Mesothelial cell of epicardium (in vitro differentiated cells): ENCODE data around the gene CSNK2A1. TPM values are rescaled to one million over a fixed set of nuclear protein-coding genes. Genes with fewer than 3 reads are reported as not detected.

Experiments
- DNase-seq, 2 experiments: peaks; one replicate each; pipeline ENCODE4 v3.0.0; 2021; ENCODE audit warnings: low spot score in 2 of 2; ENCODE audit not compliant: unreplicated experiment in 2 of 2
- H3K27ac Mint-ChIP-seq: 2 replicates; pipeline ENCODE4 v1.8.0; 2021; ENCODE audit warnings: mixed read lengths
- H3K27me3 Mint-ChIP-seq: 2 replicates; pipeline ENCODE4 v1.8.0; 2021; ENCODE audit warnings: low read depth, mixed read lengths
- H3K36me3 Mint-ChIP-seq: 2 replicates; pipeline ENCODE4 v1.8.0; 2021; ENCODE audit warnings: mixed read lengths
- H3K4me1 Mint-ChIP-seq: 2 replicates; pipeline ENCODE4 v1.8.0; 2021; ENCODE audit warnings: mixed read lengths
- H3K4me3 Mint-ChIP-seq: 2 replicates; pipeline ENCODE4 v1.8.0; 2021; ENCODE audit warnings: mild to moderate bottlenecking, moderate library complexity, mixed read lengths
- H3K9me3 Mint-ChIP-seq: 2 replicates; pipeline ENCODE4 v1.8.0; 2021; ENCODE audit warnings: mixed read lengths
- CTCF ChIP-seq: fragments of 200-600 bp; sonication (generic); IDR thresholded peaks from one replicate; pipeline ENCODE4 v1.5.0; 2021; ENCODE audit warnings: antibody characterized with exemption; ENCODE audit not compliant: unreplicated experiment
- total RNA-seq: library from RNA; stranded (reverse); gene quantifications from 3 replicates; pipeline ENCODE4 v1.2.1, GENCODE V29; 2021

CSNK2A1 gene
- total RNA-seq, 1 donor from 2014 or later: 164 TPM

- Mint-ChIP-seq H3K27me3 (no peaks in the 10 kb centered on the region), H3K36me3 (peaks cover 29% of the 10 kb centered on the region), H3K9me3 (no peaks in the 10 kb centered on the region), H3K4me3 (no peak overlapping the region), H3K4me1 (no peaks in the 10 kb centered on the region), H3K27ac (no peak overlapping the region)
- TF ChIP-seq CTCF: no peak
- no peak for DNase-seq
These were observed 35.7 kb downstream of the CSNK2A1 start for GRCh38 chr20:507761-508332.

GRCh38 chr20:507006-507758 is 36.4 kb downstream of the CSNK2A1 start:
- no peak overlapping the region for H3K4me3 Mint-ChIP-seq
- H3K27ac Mint-ChIP-seq: no peak overlapping the region
- H3K27me3 Mint-ChIP-seq: no peaks in the 10 kb centered on the region
- no peak for TF ChIP-seq CTCF
- DNase-seq: no peak
- H3K36me3 Mint-ChIP-seq: peaks cover 35% of the 10 kb centered on the region
- H3K4me1 Mint-ChIP-seq: no peaks in the 10 kb centered on the region
- no peaks in the 10 kb centered on the region for H3K9me3 Mint-ChIP-seq

DNA sequence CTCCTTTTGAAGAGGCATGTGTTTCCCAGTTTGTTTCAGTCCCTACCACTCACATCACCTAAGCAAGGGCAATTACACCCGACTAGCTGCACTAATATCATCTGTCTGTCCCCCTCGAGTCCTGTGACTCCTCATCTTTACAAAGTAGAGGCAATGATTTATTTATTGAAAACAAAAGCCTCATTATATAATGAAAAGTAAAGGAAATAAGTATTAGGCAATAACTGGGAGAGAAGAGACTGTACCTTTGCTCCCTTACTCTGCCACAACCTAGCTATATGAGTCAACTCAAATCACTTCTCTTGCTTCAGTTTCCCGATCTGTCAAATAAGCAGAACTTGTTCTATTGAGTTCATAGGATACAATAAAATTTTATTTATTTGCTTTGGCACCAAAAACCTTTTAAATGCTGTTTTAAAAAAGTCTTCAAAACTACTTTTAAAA is 38.9 kb downstream of the CSNK2A1 start:
- no peak overlapping the region for H3K4me3 Mint-ChIP-seq
- DNase-seq: no peak
- no peak overlapping the region for H3K27ac Mint-ChIP-seq
- H3K9me3 Mint-ChIP-seq: no peaks in the 10 kb centered on the region
- H3K4me1 Mint-ChIP-seq: no peaks in the 10 kb centered on the region
- peaks cover 38% of the 10 kb centered on the region for H3K36me3 Mint-ChIP-seq
- no peak for TF ChIP-seq CTCF
- no peaks in the 10 kb centered on the region for H3K27me3 Mint-ChIP-seq

- TF ChIP-seq CTCF: no peak
- no peak for DNase-seq
- Mint-ChIP-seq H3K27me3 (no peaks in the 10 kb centered on the region), H3K4me1 (no peaks in the 10 kb centered on the region), H3K9me3 (no peaks in the 10 kb centered on the region), H3K4me3 (no peak overlapping the region), H3K36me3 (peaks cover 47% of the 10 kb centered on the region), H3K27ac (peak overlapping the region; percentile 17)
These were observed 40.4 kb downstream of the CSNK2A1 start for GRCh38 chr20:503048-503737.

- Mint-ChIP-seq H3K9me3 (no peaks in the 10 kb centered on the region), H3K4me1 (no peaks in the 10 kb centered on the region), H3K4me3 (no peak overlapping the region), H3K27me3 (no peaks in the 10 kb centered on the region), H3K36me3 (peaks cover 50% of the 10 kb centered on the region), H3K27ac (no peak overlapping the region)
- no peak for TF ChIP-seq CTCF
- no peak for DNase-seq
These were observed 45.6 kb downstream of the CSNK2A1 start for GRCh38 chr20:497979-498378.
